PC-9 (cell line): ENCODE results near the gene PER1. TPM values are rescaled to one million over a fixed set of nuclear protein-coding genes. Genes with fewer than 3 reads are reported as not detected.

Experiments
- BruUV-seq: library from RNA; stranded (reverse); fragments of 400-500 nt; replicated peaks from 2 replicates; lab custom pipeline; 2021; lab: Mats Ljungman, UMichigan
- CTCF ChIA-PET: fragments of 300-600 bp; sonication (Branson Sonifier 250); formaldehyde crosslinking; loops from one replicate; lab custom pipeline; 2022; ENCODE audit warnings: antibody characterized with exemption; lab: Charles Lee
- POLR2A ChIA-PET: fragments of 300-600 bp; sonication (Branson Sonifier 250); formaldehyde crosslinking; loops from one replicate; lab custom pipeline; 2022; ENCODE audit warnings: antibody characterized with exemption; ENCODE audit not compliant: unreplicated experiment; lab: Charles Lee
- DNase-seq, 2 experiments: peaks; one replicate each; pipeline versions ENCODE4 v3.0.0 to v3.0.0-alpha.2; 2015 to 2022; ENCODE audit warnings: mixed read lengths in 1 of 2
- H2AFZ ChIP-seq: fragments of 200-600 bp; sonication (generic); 2 replicates; pipeline ENCODE4 v1.8.1; 2017; ENCODE audit warnings: antibody characterized with exemption
- H3F3A ChIP-seq: fragments of 200-600 bp; sonication (generic); 2 replicates; pipeline ENCODE4 v1.8.1; 2017; ENCODE audit warnings: antibody characterized with exemption, mild to moderate bottlenecking, low read depth; ENCODE audit not compliant: insufficient read depth
- H3K27ac ChIP-seq: fragments of 200-600 bp; sonication (generic); 2 replicates; pipeline ENCODE4 v1.6.1; 2016; ENCODE audit warnings: mixed run types
- H3K27me3 ChIP-seq: fragments of 200-600 bp; sonication (generic); 2 replicates; pipeline ENCODE4 v1.6.1; 2016; ENCODE audit warnings: low read depth, mixed run types; ENCODE audit not compliant: insufficient read depth
- H3K36me3 ChIP-seq: fragments of 200-600 bp; sonication (generic); 2 replicates; pipeline ENCODE4 v1.6.1; 2016; ENCODE audit warnings: low read depth, mixed run types
- H3K4me1 ChIP-seq: fragments of 200-600 bp; sonication (generic); replicated peaks from 2 replicates; pipeline ENCODE4 v1.6.1; 2016; ENCODE audit warnings: mixed run types; ENCODE audit not compliant: insufficient read depth
- H3K4me2 ChIP-seq: fragments of 200-600 bp; sonication (generic); 2 replicates; pipeline ENCODE4 v1.6.1; 2017; ENCODE audit warnings: mixed run types
- H3K4me3 ChIP-seq: fragments of 200-600 bp; sonication (generic); 2 replicates; pipeline ENCODE4 v1.6.1; 2016; ENCODE audit warnings: mixed run types
- H3K79me2 ChIP-seq: fragments of 200-600 bp; sonication (generic); 2 replicates; pipeline ENCODE4 v1.6.1; 2017; ENCODE audit warnings: low read depth, mixed run types
- H3K9me2 ChIP-seq: fragments of 200-600 bp; sonication (generic); 2 replicates; pipeline ENCODE4 v1.8.1; 2017; ENCODE audit warnings: mild to moderate bottlenecking; ENCODE audit not compliant: insufficient read depth
- H3K9me3 ChIP-seq: fragments of 200-600 bp; sonication (generic); 2 replicates; pipeline ENCODE4 v1.8.1; 2016; ENCODE audit warnings: low read depth; ENCODE audit not compliant: insufficient read depth
- H4K20me1 ChIP-seq: fragments of 200-600 bp; sonication (generic); 2 replicates; pipeline ENCODE4 v1.8.1; 2017; ENCODE audit not compliant: insufficient read depth
- CTCF ChIP-seq: fragments of 200-600 bp; sonication (generic); conservative IDR thresholded peaks from 2 replicates; pipeline ENCODE4 v1.6.1; 2017; ENCODE audit warnings: mixed run types, antibody characterized with exemption, mild to moderate bottlenecking, moderate library complexity
- EZH2 ChIP-seq: fragments of 200-600 bp; sonication (generic); IDR thresholded peaks from 2 replicates; pipeline ENCODE4 v1.8.0; 2017; ENCODE audit warnings: antibody characterized with exemption, low read depth
- intact Hi-C: fragments of 100-400 bp; cut with micrococcal nuclease; formaldehyde crosslinking; loops from one replicate; pipeline ENCODE4 v1.10.0; 2022; ENCODE audit not compliant: unreplicated experiment
- total RNA-seq: library from RNA; stranded (reverse); gene quantifications from 2 replicates; pipeline ENCODE4 v1.2.3, GENCODE V29; 2021

PER1 gene
- total RNA-seq, 1 experiment from 2014 or later: 60.2 TPM

DNA sequence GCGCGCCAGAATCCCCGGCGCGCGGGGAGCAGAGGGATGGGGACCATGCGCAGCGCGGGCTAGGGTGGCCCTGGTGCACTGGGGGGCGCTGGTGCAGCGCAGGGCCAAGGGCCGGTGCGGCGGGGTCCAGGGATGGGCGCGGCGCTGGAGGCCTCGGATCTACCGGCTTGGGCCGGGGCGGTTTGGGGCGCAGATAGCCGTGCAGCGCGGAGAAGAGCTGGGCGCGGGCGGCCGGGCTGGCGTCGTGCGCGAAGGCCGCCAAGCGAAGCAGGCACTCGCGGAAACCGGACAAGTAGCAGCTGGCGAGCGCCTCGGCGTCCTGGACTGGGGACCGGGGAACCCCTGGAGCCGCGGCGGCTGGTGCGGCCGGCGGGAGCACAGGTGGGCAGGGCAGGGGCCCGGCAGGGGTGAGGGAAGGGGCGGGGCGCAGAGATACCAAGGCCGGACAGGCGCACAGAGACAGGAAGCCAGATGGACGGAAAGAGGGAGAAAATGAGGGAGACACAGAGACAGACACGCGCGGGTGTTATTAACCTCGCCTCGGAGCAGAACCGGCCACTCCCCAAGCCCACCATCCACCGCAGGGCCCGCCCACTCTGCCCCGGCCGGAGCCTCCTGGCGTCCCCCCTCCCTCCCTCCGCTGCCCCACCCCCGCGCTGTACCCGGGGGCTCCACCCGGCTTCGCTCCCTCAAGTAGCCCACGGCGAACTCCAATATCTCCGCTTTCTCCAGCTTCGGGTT lies 30.4 kb downstream of the PER1 start:
- intact Hi-C loops: loop anchor here (1.0 kb wide), 1 partner anchor 36 kb away; no protein-coding TSS in a partner anchor

DNA sequence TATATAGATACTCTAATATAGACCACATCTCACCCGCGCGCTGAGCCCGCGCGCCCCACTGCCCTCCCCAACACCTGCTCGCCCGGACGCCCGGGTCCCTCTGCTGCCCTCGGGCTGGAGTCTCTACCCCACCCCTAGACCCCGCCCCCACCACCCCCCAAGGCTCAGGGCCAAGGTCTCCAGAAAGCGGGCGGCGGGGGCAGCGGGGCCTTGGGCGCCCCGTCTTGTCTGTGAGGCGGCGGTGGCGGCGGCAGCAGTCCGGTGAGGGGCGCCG lies 30.9 kb downstream of the PER1 start:
- H3K36me3 ChIP-seq: no peaks in the 10 kb centered on the region
- DNase-seq: no peak
- peaks cover 23% of the 10 kb centered on the region for H3K4me1 ChIP-seq
- H3K9me2 ChIP-seq: no peaks in the 10 kb centered on the region
- peaks cover 30% of the 10 kb centered on the region for H3F3A ChIP-seq
- CTCF ChIA-PET: no interaction called here
- peak overlapping the region; percentile 87; the same call in 1 of the 2 replicates for H3K4me3 ChIP-seq
- BruUV-seq: no TSS peak
- POLR2A ChIA-PET: interaction anchor here (0.5 to 0.9 kb wide), 2 partner anchors 28 to 35 kb away, joined by 4 to 8 read pairs; no protein-coding TSS in a partner anchor
- H2AFZ ChIP-seq: peak overlapping the region; percentile 86; the same call in 1 of the 2 replicates
- H3K79me2 ChIP-seq: no peaks in the 10 kb centered on the region
- H3K9me3 ChIP-seq: no peaks in the 10 kb centered on the region
- H3K27me3 ChIP-seq: no peaks in the 10 kb centered on the region
- intact Hi-C loops: no loop called here
- H4K20me1 ChIP-seq: peaks cover 5% of the 10 kb centered on the region; the same call in 1 of the 2 replicates
- peak overlapping the region; percentile 95 for H3K4me2 ChIP-seq
- H3K27ac ChIP-seq: no peak overlapping the region
- TF ChIP-seq EZH2 (no peak), CTCF (no peak)

More for the DNA sequence above, 30.4 kb downstream of the PER1 start:
- CTCF ChIA-PET: interaction anchor here (0.6 to 0.7 kb wide), 2 partner anchors 49 to 288 kb away, joined by 3 read pairs; no protein-coding TSS in a partner anchor
- peaks cover 23% of the 10 kb centered on the region for H3K4me1 ChIP-seq
- no peaks in the 10 kb centered on the region for H3K27me3 ChIP-seq
- POLR2A ChIA-PET: interaction anchor here (0.5 to 0.9 kb wide), 3 partner anchors 28 to 51 kb away, joined by 4 to 11 read pairs (median 8); no protein-coding TSS in a partner anchor
- H3K4me2 ChIP-seq: peak overlapping the region; percentile 95
- H3K4me3 ChIP-seq: peak overlapping the region; percentile 81
- no TSS peak for BruUV-seq
- H4K20me1 ChIP-seq: peaks cover 5% of the 10 kb centered on the region; the same call in 1 of the 2 replicates
- peak overlapping the region; percentile 86 for H2AFZ ChIP-seq
- no peaks in the 10 kb centered on the region for H3K9me3 ChIP-seq
- H3K9me2 ChIP-seq: no peaks in the 10 kb centered on the region
- peak in 1 of 2 experiments; percentile 89 for DNase-seq
- no peaks in the 10 kb centered on the region for H3K36me3 ChIP-seq
- H3K27ac ChIP-seq: no peak overlapping the region
- peaks cover 33% of the 10 kb centered on the region for H3F3A ChIP-seq
- no peaks in the 10 kb centered on the region for H3K79me2 ChIP-seq
- TF ChIP-seq EZH2 (no peak), CTCF (peak; percentile 60)

DNA sequence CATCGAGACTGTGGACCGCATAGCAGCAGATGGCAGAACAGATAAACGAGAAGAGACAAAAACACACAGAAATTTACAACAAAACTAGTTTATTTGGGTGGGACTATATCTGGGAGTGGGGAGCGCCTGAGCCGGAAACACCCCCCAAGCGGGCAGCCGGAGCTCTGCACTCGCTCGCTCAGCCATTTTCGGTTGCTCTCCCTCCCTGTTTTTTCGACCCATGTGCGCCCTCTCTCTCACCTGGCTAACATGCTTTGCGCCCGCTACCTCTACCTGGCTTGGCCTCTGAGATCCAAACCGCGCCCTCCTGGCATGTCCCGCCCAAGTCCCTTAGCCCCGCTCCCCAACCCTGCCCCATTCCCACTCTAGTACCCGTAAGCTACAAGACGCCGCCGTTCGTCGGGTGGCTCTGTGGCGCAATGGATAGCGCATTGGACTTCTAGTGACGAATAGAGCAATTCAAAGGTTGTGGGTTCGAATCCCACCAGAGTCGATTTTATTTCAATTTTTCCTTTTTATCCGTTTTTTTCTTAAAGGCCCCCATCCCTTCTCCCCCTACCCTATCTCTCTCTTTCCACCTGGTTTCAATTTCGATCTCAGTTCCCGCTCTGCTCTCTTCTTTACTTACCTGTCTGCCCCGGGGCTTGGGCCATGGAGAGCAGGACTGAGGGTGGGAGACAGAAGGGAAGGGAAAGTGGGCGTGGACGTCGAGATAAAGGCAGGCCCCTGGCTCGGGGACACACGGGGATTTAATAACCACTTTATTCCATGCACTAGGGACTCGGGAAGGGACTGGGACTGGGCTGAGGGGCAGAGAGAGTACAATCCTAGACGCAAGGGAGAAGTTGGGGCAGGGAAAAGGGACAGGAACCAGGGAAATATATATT lies 31.4 kb downstream of the PER1 start:
- Histone ChIP-seq H3K36me3 (no peaks in the 10 kb centered on the region), H3K27me3 (no peaks in the 10 kb centered on the region), H3F3A (peaks cover 30% of the 10 kb centered on the region), H3K9me2 (no peaks in the 10 kb centered on the region), H3K4me1 (peaks cover 23% of the 10 kb centered on the region), H4K20me1 (peaks cover 5% of the 10 kb centered on the region; the same call in 1 of the 2 replicates), H3K4me2 (peak overlapping the region; percentile 95), H3K9me3 (no peaks in the 10 kb centered on the region), H3K27ac (peak overlapping the region; percentile 58), H2AFZ (peak overlapping the region; percentile 73), H3K4me3 (peak overlapping the region; percentile 87), H3K79me2 (no peaks in the 10 kb centered on the region)
- no TSS peak for BruUV-seq
- DNase-seq: peak; percentile 79 to 94
- intact Hi-C loops: loop anchor here (1.0 kb wide), 3 partner anchors 18 to 127 kb away; no protein-coding TSS in a partner anchor
- ChIA-PET POLR2A (interaction anchor here (1.3 kb wide), 1 partner anchor 52 kb away, joined by 4 read pairs; no protein-coding TSS in a partner anchor), CTCF (interaction anchor here (2.1 kb wide), 1 partner anchor 17 kb away, joined by 8 read pairs; no protein-coding TSS in a partner anchor)
- TF ChIP-seq CTCF (peak; percentile 45), EZH2 (no peak)
